PC-9 (cell line): Measurements from ENCODE around the gene NUPR1. TPM values are rescaled to one million over a fixed set of nuclear protein-coding genes. Genes with fewer than 3 reads are reported as not detected.

Experiments used
- BruUV-seq: library from RNA; stranded (reverse); fragments of 400-500 nt; replicated peaks from 2 replicates; lab custom pipeline; 2021; lab: Mats Ljungman, UMichigan
- CTCF ChIA-PET: fragments of 300-600 bp; sonication (Branson Sonifier 250); formaldehyde crosslinking; loops from one replicate; lab custom pipeline; 2022; ENCODE audit warnings: antibody characterized with exemption; lab: Charles Lee
- POLR2A ChIA-PET: fragments of 300-600 bp; sonication (Branson Sonifier 250); formaldehyde crosslinking; loops from one replicate; lab custom pipeline; 2022; ENCODE audit warnings: antibody characterized with exemption; ENCODE audit not compliant: unreplicated experiment; lab: Charles Lee
- DNase-seq, 2 experiments: peaks; one replicate each; pipeline versions ENCODE4 v3.0.0 to v3.0.0-alpha.2; 2015 to 2022; ENCODE audit warnings: mixed read lengths in 1 of 2
- H2AFZ ChIP-seq: fragments of 200-600 bp; sonication (generic); 2 replicates; pipeline ENCODE4 v1.8.1; 2017; ENCODE audit warnings: antibody characterized with exemption
- H3F3A ChIP-seq: fragments of 200-600 bp; sonication (generic); 2 replicates; pipeline ENCODE4 v1.8.1; 2017; ENCODE audit warnings: antibody characterized with exemption, mild to moderate bottlenecking, low read depth; ENCODE audit not compliant: insufficient read depth
- H3K27ac ChIP-seq: fragments of 200-600 bp; sonication (generic); 2 replicates; pipeline ENCODE4 v1.6.1; 2016; ENCODE audit warnings: mixed run types
- H3K27me3 ChIP-seq: fragments of 200-600 bp; sonication (generic); 2 replicates; pipeline ENCODE4 v1.6.1; 2016; ENCODE audit warnings: low read depth, mixed run types; ENCODE audit not compliant: insufficient read depth
- H3K36me3 ChIP-seq: fragments of 200-600 bp; sonication (generic); 2 replicates; pipeline ENCODE4 v1.6.1; 2016; ENCODE audit warnings: low read depth, mixed run types
- H3K4me1 ChIP-seq: fragments of 200-600 bp; sonication (generic); replicated peaks from 2 replicates; pipeline ENCODE4 v1.6.1; 2016; ENCODE audit warnings: mixed run types; ENCODE audit not compliant: insufficient read depth
- H3K4me2 ChIP-seq: fragments of 200-600 bp; sonication (generic); 2 replicates; pipeline ENCODE4 v1.6.1; 2017; ENCODE audit warnings: mixed run types
- H3K4me3 ChIP-seq: fragments of 200-600 bp; sonication (generic); 2 replicates; pipeline ENCODE4 v1.6.1; 2016; ENCODE audit warnings: mixed run types
- H3K79me2 ChIP-seq: fragments of 200-600 bp; sonication (generic); 2 replicates; pipeline ENCODE4 v1.6.1; 2017; ENCODE audit warnings: low read depth, mixed run types
- H3K9me2 ChIP-seq: fragments of 200-600 bp; sonication (generic); 2 replicates; pipeline ENCODE4 v1.8.1; 2017; ENCODE audit warnings: mild to moderate bottlenecking; ENCODE audit not compliant: insufficient read depth
- H3K9me3 ChIP-seq: fragments of 200-600 bp; sonication (generic); 2 replicates; pipeline ENCODE4 v1.8.1; 2016; ENCODE audit warnings: low read depth; ENCODE audit not compliant: insufficient read depth
- H4K20me1 ChIP-seq: fragments of 200-600 bp; sonication (generic); 2 replicates; pipeline ENCODE4 v1.8.1; 2017; ENCODE audit not compliant: insufficient read depth
- EZH2 ChIP-seq: fragments of 200-600 bp; sonication (generic); IDR thresholded peaks from 2 replicates; pipeline ENCODE4 v1.8.0; 2017; ENCODE audit warnings: antibody characterized with exemption, low read depth
- intact Hi-C: fragments of 100-400 bp; cut with micrococcal nuclease; formaldehyde crosslinking; loops from one replicate; pipeline ENCODE4 v1.10.0; 2022; ENCODE audit not compliant: unreplicated experiment
- total RNA-seq: library from RNA; stranded (reverse); gene quantifications from 2 replicates; pipeline ENCODE4 v1.2.3, GENCODE V29; 2021
- TF ChIP-seq, protein P1 (sequence below): fragments of 200-600 bp; sonication (generic); conservative IDR thresholded peaks from 2 replicates; pipeline ENCODE4 v1.6.1; 2017; ENCODE audit warnings: mixed run types, antibody characterized with exemption, mild to moderate bottlenecking, moderate library complexity

Gene NUPR1
- total RNA-seq, 1 experiment from 2014 or later = 17.3 TPM

GRCh38 chr16:28526201-28527099 is 12.3 kb downstream of the NUPR1 start:
- H3K36me3 ChIP-seq = no peaks in the 10 kb centered on the region
- no peak overlapping the region for H2AFZ ChIP-seq
- BruUV-seq = no TSS peak
- H3K4me3 ChIP-seq = no peak overlapping the region
- ChIA-PET CTCF (interaction anchor here (1.0 kb wide), 1 partner anchor 10 kb away, joined by 5 read pairs; no protein-coding TSS in a partner anchor), POLR2A (no interaction called here)
- peak overlapping the region; percentile 60 for H3K27ac ChIP-seq
- H3F3A ChIP-seq = peaks cover 32% of the 10 kb centered on the region; the same call in 1 of the 2 replicates
- H3K9me3 ChIP-seq = no peaks in the 10 kb centered on the region
- H3K4me1 ChIP-seq = peaks cover 50% of the 10 kb centered on the region
- intact Hi-C loops = loop anchor here (2.0 to 5.0 kb wide), 2 partner anchors 22 to 34 kb away; partner anchors contain the start of genes APOBR and CLN3
- no peaks in the 10 kb centered on the region for H3K79me2 ChIP-seq
- no peaks in the 10 kb centered on the region for H3K9me2 ChIP-seq
- TF ChIP-seq, protein P1, sequence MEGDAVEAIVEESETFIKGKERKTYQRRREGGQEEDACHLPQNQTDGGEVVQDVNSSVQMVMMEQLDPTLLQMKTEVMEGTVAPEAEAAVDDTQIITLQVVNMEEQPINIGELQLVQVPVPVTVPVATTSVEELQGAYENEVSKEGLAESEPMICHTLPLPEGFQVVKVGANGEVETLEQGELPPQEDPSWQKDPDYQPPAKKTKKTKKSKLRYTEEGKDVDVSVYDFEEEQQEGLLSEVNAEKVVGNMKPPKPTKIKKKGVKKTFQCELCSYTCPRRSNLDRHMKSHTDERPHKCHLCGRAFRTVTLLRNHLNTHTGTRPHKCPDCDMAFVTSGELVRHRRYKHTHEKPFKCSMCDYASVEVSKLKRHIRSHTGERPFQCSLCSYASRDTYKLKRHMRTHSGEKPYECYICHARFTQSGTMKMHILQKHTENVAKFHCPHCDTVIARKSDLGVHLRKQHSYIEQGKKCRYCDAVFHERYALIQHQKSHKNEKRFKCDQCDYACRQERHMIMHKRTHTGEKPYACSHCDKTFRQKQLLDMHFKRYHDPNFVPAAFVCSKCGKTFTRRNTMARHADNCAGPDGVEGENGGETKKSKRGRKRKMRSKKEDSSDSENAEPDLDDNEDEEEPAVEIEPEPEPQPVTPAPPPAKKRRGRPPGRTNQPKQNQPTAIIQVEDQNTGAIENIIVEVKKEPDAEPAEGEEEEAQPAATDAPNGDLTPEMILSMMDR = no peak
- no peak for TF ChIP-seq EZH2
- H3K27me3 ChIP-seq = no peaks in the 10 kb centered on the region
- DNase-seq = no peak
- H3K4me2 ChIP-seq = peak overlapping the region; percentile 3; the same call in 1 of the 2 replicates
- H4K20me1 ChIP-seq = no peaks in the 10 kb centered on the region

DNA sequence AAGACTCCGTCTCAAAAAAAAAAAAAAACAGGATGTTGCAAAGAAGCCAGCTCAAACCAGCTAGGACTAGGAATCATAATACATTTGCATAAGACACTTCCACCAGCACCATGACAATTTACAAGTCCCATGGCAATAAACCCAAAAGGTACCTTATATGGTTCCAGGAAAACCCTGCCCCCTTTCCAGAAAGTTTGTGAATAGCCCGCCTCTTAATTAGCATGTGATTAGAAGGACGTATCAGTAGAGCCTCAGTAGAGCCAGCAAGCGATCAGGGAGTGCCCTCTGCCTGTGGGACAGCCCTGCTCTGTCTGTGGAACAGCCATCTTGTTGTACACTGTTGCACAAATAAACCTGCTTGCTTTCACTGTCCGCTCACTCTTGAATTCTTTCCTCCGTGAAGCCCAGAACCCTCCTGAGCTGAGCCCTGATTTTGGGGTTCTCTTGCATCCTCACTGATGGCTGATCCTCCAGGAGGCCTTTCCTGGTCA is 14.0 kb downstream of the NUPR1 start:
- H3K36me3 ChIP-seq = no peaks in the 10 kb centered on the region
- TF ChIP-seq EZH2 = no peak
- TF ChIP-seq, protein P1 = no peak

GRCh38 chr16:28522792-28523191 is 16.0 kb downstream of the NUPR1 start:
- DNase-seq = no peak
- POLR2A ChIA-PET = no interaction called here
- CTCF ChIA-PET = no interaction called here

More for the DNA sequence above, 14.0 kb downstream of the NUPR1 start:
- ChIA-PET CTCF (no interaction called here), POLR2A (interaction anchor here (0.6 kb wide), 2 partner anchors 300 to 1402 kb away, joined by 5 to 10 read pairs; no protein-coding TSS in a partner anchor)
- Histone ChIP-seq H3K27ac (no peak overlapping the region), H4K20me1 (no peaks in the 10 kb centered on the region), H3K27me3 (no peaks in the 10 kb centered on the region), H2AFZ (no peak overlapping the region), H3K4me2 (no peak overlapping the region), H3F3A (peaks cover 32% of the 10 kb centered on the region; the same call in 1 of the 2 replicates), H3K79me2 (no peaks in the 10 kb centered on the region), H3K4me1 (peaks cover 48% of the 10 kb centered on the region), H3K9me3 (no peaks in the 10 kb centered on the region), H3K9me2 (no peaks in the 10 kb centered on the region), H3K4me3 (no peak overlapping the region)
- intact Hi-C loops = loop anchor here (5.0 kb wide), 1 partner anchor 32 kb away; the partner anchor contains the start of genes APOBR and CLN3
- BruUV-seq = no TSS peak
- DNase-seq = no peak

More at GRCh38 chr16:28522792-28523191, 16.0 kb downstream of the NUPR1 start:
- H3K4me3 ChIP-seq = no peak overlapping the region
- no peak overlapping the region for H2AFZ ChIP-seq
- intact Hi-C loops = no loop called here
- no peaks in the 10 kb centered on the region for H3K9me2 ChIP-seq
- H3K27me3 ChIP-seq = no peaks in the 10 kb centered on the region
- no TSS peak for BruUV-seq
- no peaks in the 10 kb centered on the region for H3K36me3 ChIP-seq
- H3K4me2 ChIP-seq = no peak overlapping the region
- H4K20me1 ChIP-seq = no peaks in the 10 kb centered on the region
- no peaks in the 10 kb centered on the region for H3K9me3 ChIP-seq
- H3K4me1 ChIP-seq = peaks cover 28% of the 10 kb centered on the region
- H3K27ac ChIP-seq = no peak overlapping the region
- no peaks in the 10 kb centered on the region for H3K79me2 ChIP-seq
- TF ChIP-seq EZH2 = no peak
- TF ChIP-seq, protein P1 = no peak
- peaks cover 19% of the 10 kb centered on the region; the same call in 1 of the 2 replicates for H3F3A ChIP-seq
